Right lobe of liver (tissue), 6 donors: ENCODE measurements around the gene SMIM5. TPM values are rescaled to one million over a fixed set of nuclear protein-coding genes. Genes with fewer than 3 reads are reported as not detected.

Experiments
- ATAC-seq, 4 donors: fragments of 200-7000 bp; cut with Tn5 transposase; one replicate each; pipeline ENCODE4 v1.9.1; 2020; ENCODE audit warnings: mild to moderate bottlenecking in 4 of 4, moderate library complexity in 4 of 4
- DNase-seq, 3 donors: peaks; one replicate each; pipeline ENCODE4 v3.0.0-alpha.2; 2020
- H3K27ac ChIP-seq, 3 donors: fragments of 200-600 bp; one replicate each; pipeline ENCODE4 v1.8.0; 2022
- H3K27me3 ChIP-seq, 2 donors: fragments of 200-600 bp; one replicate each; pipeline ENCODE4 v1.8.0; 2022
- H3K36me3 ChIP-seq, 4 donors: fragments of 200-600 bp; sonication (generic) in 1 of 4; one replicate each; pipeline versions ENCODE4 v1.5.1 to v1.8.0; 2017 to 2022; ENCODE audit warnings: control low read depth in 1 of 4
- H3K4me1 ChIP-seq, 4 donors: fragments of 200-600 bp; sonication (generic) in 1 of 4; one replicate each; pipeline versions ENCODE4 v1.5.1 to v1.8.0; 2017 to 2022; ENCODE audit warnings: control low read depth in 1 of 4
- H3K4me3 ChIP-seq, 3 donors: fragments of 200-600 bp; one replicate each; pipeline ENCODE4 v1.8.0; 2022
- H3K9me3 ChIP-seq, 4 donors: fragments of 200-600 bp; sonication (generic) in 1 of 4; one replicate each; pipeline versions ENCODE4 v1.5.1 to v1.8.0; 2017 to 2022; ENCODE audit warnings: control low read depth in 1 of 4
- POLR2A ChIP-seq: fragments of 450-650 bp; IDR thresholded peaks from one replicate; pipeline ENCODE4 v1.6.1; 2017; ENCODE audit warnings: antibody characterized with exemption, mild to moderate bottlenecking
- WGBS: methylation state at CpG from one replicate; pipeline ENCODE4 v1.1.6; 2018; ENCODE audit warnings: low coverage, low lambda C conversion rate; ENCODE audit not compliant: insufficient coverage; ENCODE audit errors: missing lambda C conversion rate; 5-methylcytosine and 5-hydroxymethylcytosine counted together
- intact Hi-C, 2 donors: fragments of 100-400 bp; cut with DNase I; formaldehyde crosslinking; loops; one replicate each; pipeline versions ENCODE4 v1.11.2 to v1.14.1; 2022
- total RNA-seq, 6 experiments: library from RNA; depleted of rRNA in 2 of 6; stranded (reverse); fragments of >200 nt in 2 of 6; fragmentation: NEBNext Ultra II Directional in 3 of 6; extraction: Animal tissue kit (Norgen Biotek cat#: 25700) in 3 of 6; gene quantifications; one replicate each; pipeline versions ENCODE4 v1.1.0 to v1.2.4, GENCODE V29; 2016 to 2023
- TF ChIP-seq, protein P1 (sequence below), 4 donors: fragments of 200-600 bp in 3 of 4; fragments of 450-650 bp in 1 of 4; IDR thresholded peaks; one replicate each; pipeline versions ENCODE4 v1.5.1 to v1.8.0; 2016 to 2022; ENCODE audit warnings: antibody characterized with exemption in 4 of 4, mild to moderate bottlenecking in 2 of 4
- donor health status: DM: no; HTN: yes; CAD: no.
- donor health status: DM: no; HTN: no; CAD: no.
- donor health status: DM: no; HTN: no; CAD: no.
- donor health status: DM: no; HTN: yes; CAD: no.
- donor health status: DM: no; HTN: yes; CAD: no.

SMIM5 gene
- total RNA-seq, 6 experiments from 2014 or later = 0.06 to 0.78 (median 0.29) TPM; not detected in 1

DNA sequence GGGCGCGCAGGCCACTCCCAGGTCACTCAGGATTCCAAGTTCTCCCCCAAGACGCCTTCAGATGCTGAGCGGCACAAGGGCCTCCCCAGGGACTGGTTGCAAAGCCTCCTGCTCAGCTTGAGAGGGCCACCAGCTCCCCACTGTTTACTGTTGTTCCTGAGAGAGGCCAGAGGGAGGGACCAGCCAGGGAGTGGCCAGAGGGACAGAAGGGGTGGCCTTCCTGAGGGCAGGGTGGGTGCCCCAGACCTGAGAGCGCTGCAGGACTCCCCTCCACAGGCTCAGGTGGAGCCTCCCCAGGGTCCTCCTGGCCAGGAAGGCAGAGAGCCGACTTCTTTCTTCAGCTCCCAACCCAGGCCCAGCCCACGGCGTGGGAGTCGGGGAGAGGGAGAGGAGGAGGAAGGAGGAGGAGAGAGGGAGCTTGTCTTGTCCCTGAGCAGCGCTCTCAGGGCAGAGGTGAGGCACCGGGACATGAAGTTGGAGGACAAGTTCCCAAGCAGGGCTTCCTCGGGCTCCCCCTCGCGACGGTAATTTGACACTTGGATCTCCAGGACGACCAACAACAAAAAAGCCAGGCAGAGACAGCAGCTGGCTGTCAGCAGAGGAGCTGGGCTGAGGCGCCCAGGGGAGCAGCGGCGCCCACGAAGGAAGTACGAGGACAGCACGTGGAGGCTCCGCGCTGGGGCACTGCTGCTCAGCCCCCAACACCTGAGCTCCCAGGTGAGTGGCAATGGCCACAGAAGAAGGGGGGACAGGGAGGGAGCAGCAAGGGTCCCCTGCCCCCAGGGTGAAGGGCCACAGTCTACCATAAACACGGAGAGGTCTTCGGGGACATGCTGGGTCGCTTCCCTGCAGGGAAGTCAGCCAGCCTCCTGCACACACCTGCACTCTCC is 497 bp downstream of the SMIM5 start:
- TF ChIP-seq, protein P1, sequence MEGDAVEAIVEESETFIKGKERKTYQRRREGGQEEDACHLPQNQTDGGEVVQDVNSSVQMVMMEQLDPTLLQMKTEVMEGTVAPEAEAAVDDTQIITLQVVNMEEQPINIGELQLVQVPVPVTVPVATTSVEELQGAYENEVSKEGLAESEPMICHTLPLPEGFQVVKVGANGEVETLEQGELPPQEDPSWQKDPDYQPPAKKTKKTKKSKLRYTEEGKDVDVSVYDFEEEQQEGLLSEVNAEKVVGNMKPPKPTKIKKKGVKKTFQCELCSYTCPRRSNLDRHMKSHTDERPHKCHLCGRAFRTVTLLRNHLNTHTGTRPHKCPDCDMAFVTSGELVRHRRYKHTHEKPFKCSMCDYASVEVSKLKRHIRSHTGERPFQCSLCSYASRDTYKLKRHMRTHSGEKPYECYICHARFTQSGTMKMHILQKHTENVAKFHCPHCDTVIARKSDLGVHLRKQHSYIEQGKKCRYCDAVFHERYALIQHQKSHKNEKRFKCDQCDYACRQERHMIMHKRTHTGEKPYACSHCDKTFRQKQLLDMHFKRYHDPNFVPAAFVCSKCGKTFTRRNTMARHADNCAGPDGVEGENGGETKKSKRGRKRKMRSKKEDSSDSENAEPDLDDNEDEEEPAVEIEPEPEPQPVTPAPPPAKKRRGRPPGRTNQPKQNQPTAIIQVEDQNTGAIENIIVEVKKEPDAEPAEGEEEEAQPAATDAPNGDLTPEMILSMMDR (IDR thresholded peaks at IDR 0.05) = peak; percentile 30 to 72 (median 68)
- TF ChIP-seq POLR2A = no peak
- Histone ChIP-seq H3K27ac (peak overlapping the region in 1 of 3 donors; percentile 43), H3K27me3 (no peaks in the 10 kb centered on the region), H3K36me3 (no peaks in the 10 kb centered on the region), H3K9me3 (no peaks in the 10 kb centered on the region), H3K4me3 (no peak overlapping the region), H3K4me1 (peaks cover 0 to 19% (median 7%) of the 10 kb centered on the region in 4 donors)
- peak; percentile 72 to 82 (median 78) for ATAC-seq
- WGBS = 9% methylated on average over 13 of the region's 27 CpGs
- intact Hi-C loops = no loop called here
- DNase-seq = peak; percentile 85 to 86 (median 86)

DNA sequence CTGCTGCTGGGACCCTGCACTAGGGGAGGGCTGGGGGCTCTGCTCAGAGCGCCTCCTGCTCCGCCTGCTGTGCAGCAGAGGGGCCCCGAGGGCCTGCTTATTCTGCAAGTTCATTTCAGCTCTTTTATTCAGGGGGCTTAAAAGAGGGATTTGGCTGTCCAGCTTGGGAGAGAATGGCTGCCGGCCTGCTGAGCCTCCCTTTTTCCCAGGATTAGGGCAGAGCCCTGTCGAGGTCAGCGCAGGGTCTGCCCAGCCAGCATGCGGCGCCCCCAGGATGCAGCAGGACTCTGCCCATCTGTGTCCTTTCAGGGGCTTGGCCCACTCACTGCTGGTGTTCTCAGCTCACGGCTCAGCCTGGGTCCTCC is 1.1 kb downstream of the SMIM5 start:
- WGBS = no CpG with 5 or more reads among the region's 9 CpGs
- Histone ChIP-seq H3K27me3 (no peaks in the 10 kb centered on the region), H3K4me3 (no peak overlapping the region), H3K36me3 (no peaks in the 10 kb centered on the region), H3K27ac (peak overlapping the region in 1 of 3 donors; percentile 18), H3K4me1 (peaks cover 0 to 19% (median 7%) of the 10 kb centered on the region in 4 donors), H3K9me3 (no peaks in the 10 kb centered on the region)
- TF ChIP-seq, protein P1 (IDR thresholded peaks at IDR 0.05) = no peak
- no peak for TF ChIP-seq POLR2A
- DNase-seq (no peak), ATAC-seq (no peak)
- intact Hi-C loops = no loop called here

GRCh38 chr17:75634754-75635609 is 1.7 kb downstream of the SMIM5 start:
- H3K4me1 ChIP-seq = peaks cover 0 to 19% (median 7%) of the 10 kb centered on the region in 4 donors
- H3K4me3 ChIP-seq = no peak overlapping the region
- no peaks in the 10 kb centered on the region for H3K9me3 ChIP-seq
- ATAC-seq (no peak), DNase-seq (peak in 2 of 3 donors; percentile 17 to 51)
- no CpG with 5 or more reads among the region's 20 CpGs for WGBS
- no peak overlapping the region for H3K27ac ChIP-seq
- no peaks in the 10 kb centered on the region for H3K27me3 ChIP-seq
- H3K36me3 ChIP-seq = no peaks in the 10 kb centered on the region
- intact Hi-C loops = no loop called here
- TF ChIP-seq, protein P1 (IDR thresholded peaks at IDR 0.05) = no peak
- no peak for TF ChIP-seq POLR2A

- H3K27ac ChIP-seq = no peak overlapping the region
- H3K4me1 ChIP-seq = peaks cover 0 to 19% (median 7%) of the 10 kb centered on the region in 4 donors
- H3K9me3 ChIP-seq = no peaks in the 10 kb centered on the region
- DNase-seq (peak in 1 of 3 donors; percentile 32), ATAC-seq (no peak)
- 49% methylated on average over 5 of the region's 16 CpGs for WGBS
- intact Hi-C loops = no loop called here
- TF ChIP-seq POLR2A = no peak
- TF ChIP-seq, protein P1 (IDR thresholded peaks at IDR 0.05) = no peak
- H3K4me3 ChIP-seq = no peak overlapping the region
- no peaks in the 10 kb centered on the region for H3K36me3 ChIP-seq
- H3K27me3 ChIP-seq = no peaks in the 10 kb centered on the region
Observed at GRCh38 chr17:75635610-75636202, 2.5 kb downstream of the SMIM5 start.
